ENCODE measurements around the gene LDAF1. TPM values are rescaled to one million over a fixed set of nuclear protein-coding genes. Genes with fewer than 3 reads are reported as not detected.

The LDAF1 gene
- total RNA-seq, 1 experiment from 2014 or later = 11.5 TPM

- no peaks in the 10 kb centered on the region for H3K9me2 ChIP-seq (replicated peaks; ENCODE audit: low read length)
- no peak overlapping the region for H3K9ac ChIP-seq (ENCODE audit: low read length)
- TF ChIP-seq EZH2 (IDR thresholded peaks at IDR 0.05; ENCODE audit: low read length, unreplicated experiment) (no peak), CTCF (conservative IDR thresholded peaks at IDR 0.05; ENCODE audit: low read depth, low read length) (no peak), EZH2phosphoT487 (IDR thresholded peaks at IDR 0.05; ENCODE audit: borderline replicate concordance, low read length) (no peak)
- H3K4me3 ChIP-seq (ENCODE audit: low read length) = no peak overlapping the region
- DNase-seq (no peak), ATAC-seq (no peak)
- no TSS peak for BruUV-seq (replicated peaks)
- H3K4me2 ChIP-seq (ENCODE audit: low read length) = peak overlapping the region; percentile 99
- no peaks in the 10 kb centered on the region for H3F3A ChIP-seq (ENCODE audit: low read length, unreplicated experiment)
- peaks cover 31% of the 10 kb centered on the region for H3K4me1 ChIP-seq (ENCODE audit: insufficient read depth, low read length)
- no peaks in the 10 kb centered on the region for H3K27me3 ChIP-seq (ENCODE audit: low read length)
- intact Hi-C loops (cut with micrococcal nuclease) = loop anchor here (1.0 to 5.0 kb wide), 3 partner anchors 121 to 1165 kb away; partner anchors contain the start of gene CRYM
- no peak overlapping the region for H3K27ac ChIP-seq (ENCODE audit: low read length)
- POLR2A ChIA-PET (ENCODE audit: unreplicated experiment) = interaction anchor here (0.5 kb wide), 1 partner anchor 146 kb away, joined by 5 read pairs; no protein-coding TSS in a partner anchor
- no peaks in the 10 kb centered on the region for H3K9me3 ChIP-seq (ENCODE audit: low read length)
- CTCF ChIA-PET = interaction anchor here (1.5 kb wide), 1 partner anchor 143 kb away, joined by 4 read pairs; no protein-coding TSS in a partner anchor
- no peaks in the 10 kb centered on the region for H3K36me3 ChIP-seq (ENCODE audit: low read depth, low read length)
- peaks cover 12% of the 10 kb centered on the region for H3K79me2 ChIP-seq (ENCODE audit: low read length)
- peak overlapping the region; percentile 87; the same call in 1 of the 2 replicates for H2AFZ ChIP-seq (ENCODE audit: low read length)
- H4K20me1 ChIP-seq (ENCODE audit: low read length) = no peaks in the 10 kb centered on the region
Measured at GRCh38 chr16:21157632-21158031, 842 bp upstream of the LDAF1 start.

GRCh38 chr16:21159281-21159951, 942 bp downstream of the LDAF1 start:
- peaks cover 12% of the 10 kb centered on the region for H3K79me2 ChIP-seq (ENCODE audit: low read length)
- peak overlapping the region; percentile 99 for H3K4me2 ChIP-seq (ENCODE audit: low read length)
- peak overlapping the region; percentile 87 for H3K4me3 ChIP-seq (ENCODE audit: low read length)
- H3K9me2 ChIP-seq (replicated peaks; ENCODE audit: low read length) = no peaks in the 10 kb centered on the region
- H4K20me1 ChIP-seq (ENCODE audit: low read length) = no peaks in the 10 kb centered on the region; the same call in 1 of the 2 replicates
- intact Hi-C loops (cut with micrococcal nuclease) = loop anchor here (5.0 kb wide), 1 partner anchor 1163 kb away; no protein-coding TSS in a partner anchor
- H3K27ac ChIP-seq (ENCODE audit: low read length) = peak overlapping the region; percentile 36
- peak overlapping the region; percentile 72 for H3K9ac ChIP-seq (ENCODE audit: low read length)
- H2AFZ ChIP-seq (ENCODE audit: low read length) = peak overlapping the region; percentile 87
- ChIA-PET POLR2A (ENCODE audit: unreplicated experiment) (interaction anchor here (0.5 to 0.7 kb wide), 2 partner anchors 10 to 131 kb away, joined by 4 to 8 read pairs; no protein-coding TSS in a partner anchor), CTCF (interaction anchor here (1.6 kb wide), 1 partner anchor 29 kb away, joined by 10 read pairs; no protein-coding TSS in a partner anchor)
- H3K4me1 ChIP-seq (ENCODE audit: insufficient read depth, low read length) = peaks cover 49% of the 10 kb centered on the region
- no TSS peak for BruUV-seq (replicated peaks)
- H3F3A ChIP-seq (ENCODE audit: low read length, unreplicated experiment) = no peaks in the 10 kb centered on the region
- ATAC-seq = peak; percentile 23
- no peak for TF ChIP-seq EZH2phosphoT487 (IDR thresholded peaks at IDR 0.05; ENCODE audit: borderline replicate concordance, low read length)
- TF ChIP-seq EZH2 (IDR thresholded peaks at IDR 0.05; ENCODE audit: low read length, unreplicated experiment) = no peak
- TF ChIP-seq CTCF (conservative IDR thresholded peaks at IDR 0.05; ENCODE audit: low read depth, low read length) = no peak
- DNase-seq = peak; percentile 54
- no peaks in the 10 kb centered on the region for H3K9me3 ChIP-seq (ENCODE audit: low read length)
- no peaks in the 10 kb centered on the region for H3K27me3 ChIP-seq (ENCODE audit: low read length)
- H3K36me3 ChIP-seq (ENCODE audit: low read depth, low read length) = no peaks in the 10 kb centered on the region

GRCh38 chr16:21160276-21160675, 1.8 kb downstream of the LDAF1 start:
- Histone ChIP-seq H3K79me2 (ENCODE audit: low read length) (peaks cover 12% of the 10 kb centered on the region), H4K20me1 (ENCODE audit: low read length) (no peaks in the 10 kb centered on the region; the same call in 1 of the 2 replicates), H2AFZ (ENCODE audit: low read length) (no peak overlapping the region), H3K4me1 (ENCODE audit: insufficient read depth, low read length) (peaks cover 51% of the 10 kb centered on the region), H3K9me3 (ENCODE audit: low read length) (no peaks in the 10 kb centered on the region), H3K9me2 (replicated peaks; ENCODE audit: low read length) (no peaks in the 10 kb centered on the region), H3K9ac (ENCODE audit: low read length) (no peak overlapping the region), H3K27me3 (ENCODE audit: low read length) (no peaks in the 10 kb centered on the region), H3K36me3 (ENCODE audit: low read depth, low read length) (no peaks in the 10 kb centered on the region), H3K4me2 (ENCODE audit: low read length) (peak overlapping the region; percentile 99; the same call in 1 of the 2 replicates), H3F3A (ENCODE audit: low read length, unreplicated experiment) (no peaks in the 10 kb centered on the region), H3K27ac (ENCODE audit: low read length) (no peak overlapping the region), H3K4me3 (ENCODE audit: low read length) (no peak overlapping the region)
- POLR2A ChIA-PET (ENCODE audit: unreplicated experiment) = no interaction called here
- TF ChIP-seq EZH2phosphoT487 (IDR thresholded peaks at IDR 0.05; ENCODE audit: borderline replicate concordance, low read length) (no peak), EZH2 (IDR thresholded peaks at IDR 0.05; ENCODE audit: low read length, unreplicated experiment) (no peak), CTCF (conservative IDR thresholded peaks at IDR 0.05; ENCODE audit: low read depth, low read length) (no peak)
- intact Hi-C loops (cut with micrococcal nuclease) = no loop called here
- ATAC-seq = no peak
- no peak for DNase-seq
- CTCF ChIA-PET = no interaction called here
- no TSS peak for BruUV-seq (replicated peaks)
